ENCODE data around the gene CPNE8. TPM values are rescaled to one million over a fixed set of nuclear protein-coding genes. Genes with fewer than 3 reads are reported as not detected.

The CPNE8 gene
- total RNA-seq, 1 donor from 2014 or later, result 10.8 TPM

- Mint-ChIP-seq H3K27me3 (ENCODE audit: unreplicated experiment) (peaks cover 1% of the 10 kb centered on the region), H3K4me1 (ENCODE audit: unreplicated experiment) (no peaks in the 10 kb centered on the region), H3K9me3 (ENCODE audit: unreplicated experiment) (no peaks in the 10 kb centered on the region), H3K27ac (ENCODE audit: unreplicated experiment) (no peak overlapping the region), H3K36me3 (ENCODE audit: low read depth, unreplicated experiment) (peaks cover 4% of the 10 kb centered on the region), H3K4me3 (ENCODE audit: unreplicated experiment) (no peak overlapping the region)
- no peak for TF ChIP-seq CTCF (IDR thresholded peaks at IDR 0.05; ENCODE audit: unreplicated experiment)
- no peak for DNase-seq (ENCODE audit: low spot score)
Measured at GRCh38 chr12:38761636-38762342, 143.6 kb downstream of the CPNE8 start.

GRCh38 chr12:38761111-38761510 lies 144.3 kb downstream of the CPNE8 start:
- Mint-ChIP-seq H3K4me3 (ENCODE audit: unreplicated experiment) (no peak overlapping the region), H3K4me1 (ENCODE audit: unreplicated experiment) (no peaks in the 10 kb centered on the region), H3K27me3 (ENCODE audit: unreplicated experiment) (peaks cover 1% of the 10 kb centered on the region), H3K36me3 (ENCODE audit: low read depth, unreplicated experiment) (peaks cover 4% of the 10 kb centered on the region), H3K27ac (ENCODE audit: unreplicated experiment) (no peak overlapping the region), H3K9me3 (ENCODE audit: unreplicated experiment) (no peaks in the 10 kb centered on the region)
- TF ChIP-seq CTCF (IDR thresholded peaks at IDR 0.05; ENCODE audit: unreplicated experiment), result no peak
- no peak for DNase-seq (ENCODE audit: low spot score)

GRCh38 chr12:38759621-38760020 lies 145.8 kb downstream of the CPNE8 start:
- Mint-ChIP-seq H3K4me3 (ENCODE audit: unreplicated experiment) (no peak overlapping the region), H3K27ac (ENCODE audit: unreplicated experiment) (no peak overlapping the region), H3K36me3 (ENCODE audit: low read depth, unreplicated experiment) (peaks cover 4% of the 10 kb centered on the region), H3K9me3 (ENCODE audit: unreplicated experiment) (no peaks in the 10 kb centered on the region), H3K27me3 (ENCODE audit: unreplicated experiment) (peaks cover 1% of the 10 kb centered on the region), H3K4me1 (ENCODE audit: unreplicated experiment) (no peaks in the 10 kb centered on the region)
- TF ChIP-seq CTCF (IDR thresholded peaks at IDR 0.05; ENCODE audit: unreplicated experiment), result no peak
- DNase-seq (ENCODE audit: low spot score), result no peak

- Mint-ChIP-seq H3K4me1 (ENCODE audit: unreplicated experiment) (no peaks in the 10 kb centered on the region), H3K4me3 (ENCODE audit: unreplicated experiment) (no peak overlapping the region), H3K27me3 (ENCODE audit: unreplicated experiment) (no peaks in the 10 kb centered on the region), H3K36me3 (ENCODE audit: low read depth, unreplicated experiment) (peaks cover 8% of the 10 kb centered on the region), H3K9me3 (ENCODE audit: unreplicated experiment) (no peaks in the 10 kb centered on the region), H3K27ac (ENCODE audit: unreplicated experiment) (no peak overlapping the region)
- no peak for DNase-seq (ENCODE audit: low spot score)
- TF ChIP-seq CTCF (IDR thresholded peaks at IDR 0.05; ENCODE audit: unreplicated experiment), result no peak
Measured at GRCh38 chr12:38746744-38747143, 158.6 kb downstream of the CPNE8 start.

GRCh38 chr12:38745601-38746000 lies 159.8 kb downstream of the CPNE8 start:
- Mint-ChIP-seq H3K27me3 (ENCODE audit: unreplicated experiment) (no peaks in the 10 kb centered on the region), H3K27ac (ENCODE audit: unreplicated experiment) (no peak overlapping the region), H3K9me3 (ENCODE audit: unreplicated experiment) (no peaks in the 10 kb centered on the region), H3K4me1 (ENCODE audit: unreplicated experiment) (no peaks in the 10 kb centered on the region), H3K36me3 (ENCODE audit: low read depth, unreplicated experiment) (peaks cover 8% of the 10 kb centered on the region), H3K4me3 (ENCODE audit: unreplicated experiment) (no peak overlapping the region)
- TF ChIP-seq CTCF (IDR thresholded peaks at IDR 0.05; ENCODE audit: unreplicated experiment), result no peak
- DNase-seq (ENCODE audit: low spot score), result no peak

All from endothelial cell (in vitro differentiated cells).